Activated CD4-positive, alpha-beta T cell treated with anti-CD3 and anti-CD28 coated beads, Interleukin-10, Interleukin-2, amounts not matched to agents 100 ng/mL and 50 ng/mL, durations not matched to agents 16 hours and 8 hours (primary cell): ENCODE measurements around the gene DYNC1H1.

ENCODE experiments used
- DNase-seq: peaks from one replicate; pipeline ENCODE4 v3.0.0-alpha.2; 2020

Gene DYNC1H1

GRCh38 chr14:102095231-102095870, 131.0 kb downstream of the DYNC1H1 start:
- peak; percentile 53 for DNase-seq

DNA sequence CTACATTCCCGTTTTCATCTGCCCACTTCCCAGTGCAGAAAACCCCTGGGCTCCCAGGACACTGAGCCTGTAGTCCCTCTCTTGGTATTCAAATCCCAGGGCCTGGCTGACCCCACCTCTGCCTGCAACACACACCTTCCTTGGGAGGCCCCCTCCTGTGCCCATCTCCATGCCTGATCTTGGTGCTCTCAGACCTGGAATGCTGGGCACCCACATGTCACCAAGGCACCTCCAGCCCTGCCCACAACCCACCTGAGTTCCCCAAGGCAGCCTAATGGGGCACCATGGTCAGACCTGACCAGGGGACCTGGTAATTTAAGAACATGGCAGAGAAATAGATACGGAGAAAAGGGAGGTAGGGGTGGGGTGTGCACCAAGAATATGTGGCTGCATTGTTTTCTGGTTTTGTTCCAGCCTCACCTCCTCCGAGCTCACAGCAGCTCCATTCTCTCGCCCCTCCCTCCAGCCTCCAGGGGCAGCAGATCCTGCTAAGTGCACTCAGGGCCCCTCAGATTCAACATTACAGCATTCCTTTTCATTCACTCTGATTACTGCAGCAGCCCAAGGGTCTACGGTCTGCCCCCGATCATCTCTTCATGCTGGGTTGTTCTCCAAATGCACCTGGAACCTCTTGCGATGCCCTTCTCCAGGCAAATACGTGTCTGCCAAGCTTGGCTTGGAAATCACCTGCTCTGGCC, 131.6 kb downstream of the DYNC1H1 start:
- no peak for DNase-seq

DNA sequence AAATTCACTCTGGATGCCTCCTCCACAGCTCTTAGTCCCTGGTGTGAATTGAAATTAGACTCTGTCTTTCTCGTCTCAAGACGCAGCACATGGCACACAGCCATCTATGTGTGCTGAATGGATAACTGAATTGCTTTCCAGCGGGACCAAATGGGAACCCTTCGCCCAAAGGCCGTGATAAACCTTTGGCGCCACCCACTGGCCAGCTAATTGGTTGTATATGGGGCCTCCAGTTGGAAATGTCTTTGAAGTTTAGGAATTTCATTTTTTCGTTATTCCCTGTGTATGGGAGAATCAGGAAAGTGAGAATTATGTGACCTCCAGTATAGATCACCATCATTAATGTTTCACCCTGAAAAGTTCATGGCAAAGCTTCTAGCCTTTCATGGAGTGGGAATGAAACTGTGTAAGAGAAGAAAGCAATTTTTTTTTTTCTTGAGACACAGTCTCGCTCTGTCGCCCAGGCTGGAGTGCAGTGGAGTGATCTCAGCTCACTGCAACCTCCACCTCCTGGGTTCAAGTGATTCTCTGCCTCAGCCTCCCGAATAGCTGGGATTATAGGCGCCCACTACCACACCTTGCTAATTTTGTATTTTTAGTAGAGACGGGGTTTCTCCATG, 132.3 kb downstream of the DYNC1H1 start:
- DNase-seq: peak; percentile 64

DNA sequence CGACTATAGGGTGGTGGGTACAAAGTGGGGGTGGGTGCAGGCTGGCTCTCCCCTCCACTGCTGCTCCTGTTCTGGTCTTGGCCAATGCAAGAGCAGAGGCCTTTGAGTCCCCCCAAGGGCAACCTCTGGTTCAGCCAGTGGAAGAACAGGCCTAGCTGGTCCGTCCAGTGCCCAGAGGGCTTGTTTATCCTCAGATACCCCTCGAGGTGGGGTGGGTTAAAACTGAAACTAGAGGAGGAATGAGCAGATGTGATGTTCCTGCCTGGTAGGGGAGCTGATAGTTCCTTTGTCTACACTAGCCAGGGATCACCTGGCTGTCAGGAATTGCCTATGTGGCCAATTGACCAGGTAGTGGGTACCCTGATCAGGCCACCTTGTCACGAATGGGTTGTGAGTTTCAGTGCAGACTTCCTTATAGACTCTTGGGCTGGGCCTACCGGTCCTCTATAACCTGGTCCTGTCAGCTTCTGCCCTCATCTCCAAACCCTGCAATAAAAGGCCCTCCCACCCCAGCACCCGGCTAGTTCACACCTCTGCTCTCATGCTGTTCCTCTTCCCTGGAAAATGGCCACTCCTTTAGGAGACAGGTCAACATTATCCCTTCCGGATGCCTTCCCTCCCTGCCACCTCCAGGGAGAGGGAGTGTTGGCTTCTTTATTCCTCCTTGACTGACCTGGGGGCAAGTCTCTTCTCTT, 133.2 kb downstream of the DYNC1H1 start:
- DNase-seq: no peak

GRCh38 chr14:102103062-102103695, 138.8 kb downstream of the DYNC1H1 start:
- DNase-seq: no peak

GRCh38 chr14:102105369-102105768, 141.0 kb downstream of the DYNC1H1 start:
- DNase-seq: no peak
